ENCODE results near the gene KCNQ1. TPM values are rescaled to one million over a fixed set of nuclear protein-coding genes. Genes with fewer than 3 reads are reported as not detected.

Gene KCNQ1
- total RNA-seq, 1 donor from 2014 or later, result 2.7 TPM

- TF ChIP-seq CTCF (IDR thresholded peaks at IDR 0.05), result no peak
- no peak for TF ChIP-seq POLR2AphosphoS5 (IDR thresholded peaks at IDR 0.05; ENCODE audit: insufficient read depth in 1 of 2, low read depth in 1 of 2)
- no peak for TF ChIP-seq POLR2A (IDR thresholded peaks at IDR 0.05)
- H3K9me3 ChIP-seq, result no peaks in the 10 kb centered on the region
- H3K27ac ChIP-seq, result no peak overlapping the region
- no peaks in the 10 kb centered on the region for H3K27me3 ChIP-seq
- H3K4me3 ChIP-seq, result no peak overlapping the region
- peaks cover 15% of the 10 kb centered on the region for H3K4me1 ChIP-seq
- no peak for DNase-seq (ENCODE audit: extremely low spot score in 2 of 2)
- H3K36me3 ChIP-seq, result no peaks in the 10 kb centered on the region
- intact Hi-C loops (cut with DNase I), result loop anchor here (2.0 to 10.0 kb wide), 2 partner anchors 115 to 473 kb away; no protein-coding TSS in a partner anchor
These were observed 23.4 kb upstream of the KCNQ1 start for GRCh38 chr11:2421226-2421994.

GRCh38 chr11:2421996-2422395, 22.8 kb upstream of the KCNQ1 start:
- no peaks in the 10 kb centered on the region for H3K36me3 ChIP-seq
- H3K27ac ChIP-seq, result no peak overlapping the region
- H3K27me3 ChIP-seq, result no peaks in the 10 kb centered on the region
- H3K9me3 ChIP-seq, result no peaks in the 10 kb centered on the region
- H3K4me1 ChIP-seq, result peaks cover 15% of the 10 kb centered on the region
- H3K4me3 ChIP-seq, result no peak overlapping the region
- intact Hi-C loops (cut with DNase I), result loop anchor here (2.0 to 10.0 kb wide), 3 partner anchors 115 to 473 kb away; no protein-coding TSS in a partner anchor
- DNase-seq (ENCODE audit: extremely low spot score in 2 of 2), result no peak
- TF ChIP-seq CTCF (IDR thresholded peaks at IDR 0.05) (no peak), POLR2A (IDR thresholded peaks at IDR 0.05) (no peak), POLR2AphosphoS5 (IDR thresholded peaks at IDR 0.05; ENCODE audit: insufficient read depth in 1 of 2, low read depth in 1 of 2) (no peak)

- Histone ChIP-seq H3K9me3 (no peaks in the 10 kb centered on the region), H3K27me3 (no peaks in the 10 kb centered on the region), H3K4me3 (no peak overlapping the region), H3K27ac (no peak overlapping the region), H3K4me1 (peaks cover 15% of the 10 kb centered on the region), H3K36me3 (no peaks in the 10 kb centered on the region)
- intact Hi-C loops (cut with DNase I), result loop anchor here (2.0 to 10.0 kb wide), 2 partner anchors 224 to 472 kb away; no protein-coding TSS in a partner anchor
- DNase-seq (ENCODE audit: extremely low spot score in 2 of 2), result no peak
- TF ChIP-seq CTCF (IDR thresholded peaks at IDR 0.05), result no peak
- no peak for TF ChIP-seq POLR2AphosphoS5 (IDR thresholded peaks at IDR 0.05; ENCODE audit: insufficient read depth in 1 of 2, low read depth in 1 of 2)
- no peak for TF ChIP-seq POLR2A (IDR thresholded peaks at IDR 0.05)
These were observed 22.2 kb upstream of the KCNQ1 start for GRCh38 chr11:2422461-2423156.

GRCh38 chr11:2423157-2424025, 21.4 kb upstream of the KCNQ1 start:
- H3K4me3 ChIP-seq, result no peak overlapping the region
- H3K36me3 ChIP-seq, result no peaks in the 10 kb centered on the region
- H3K27me3 ChIP-seq, result no peaks in the 10 kb centered on the region
- H3K27ac ChIP-seq, result no peak overlapping the region
- no peak for DNase-seq (ENCODE audit: extremely low spot score in 2 of 2)
- peaks cover 15% of the 10 kb centered on the region for H3K4me1 ChIP-seq
- intact Hi-C loops (cut with DNase I), result loop anchor here (2.0 to 10.0 kb wide), 2 partner anchors 225 to 471 kb away; no protein-coding TSS in a partner anchor
- TF ChIP-seq CTCF (IDR thresholded peaks at IDR 0.05), result no peak
- TF ChIP-seq POLR2A (IDR thresholded peaks at IDR 0.05), result no peak
- no peak for TF ChIP-seq POLR2AphosphoS5 (IDR thresholded peaks at IDR 0.05; ENCODE audit: insufficient read depth in 1 of 2, low read depth in 1 of 2)
- H3K9me3 ChIP-seq, result no peaks in the 10 kb centered on the region
